GM21423 (cell line): ENCODE measurements around the gene CHID1.

Experiments used
- ATAC-seq: cut with Tn5 transposase; IDR thresholded peaks from one replicate; pipeline ENCODE4 v1.9.1; 2021; ENCODE audit warnings: mild to moderate bottlenecking, moderate library complexity; ENCODE audit not compliant: unreplicated experiment

The CHID1 gene

DNA sequence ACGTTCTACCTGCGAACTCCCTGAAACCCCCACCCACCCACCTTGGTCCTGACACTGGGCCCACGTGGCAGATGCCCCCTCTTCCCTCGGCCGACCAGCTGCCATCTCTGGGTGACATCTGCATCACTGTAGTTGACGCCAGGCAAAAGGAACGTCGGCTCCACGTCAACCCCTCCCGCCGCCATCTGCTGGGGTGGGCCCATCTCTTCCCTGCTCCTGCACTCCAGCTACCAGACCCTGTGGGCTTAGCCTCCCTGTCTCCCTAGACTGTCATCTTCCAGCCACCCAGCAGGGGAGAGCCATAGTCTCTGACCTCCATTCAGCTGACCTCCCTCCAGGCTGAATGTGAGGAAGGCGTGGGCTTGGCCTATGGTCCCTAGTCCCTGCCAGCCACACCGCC, 21.4 kb downstream of the CHID1 start:
- ATAC-seq: no peak

- no peak for ATAC-seq
Observed at GRCh38 chr11:888310-889212, 22.0 kb downstream of the CHID1 start.

DNA sequence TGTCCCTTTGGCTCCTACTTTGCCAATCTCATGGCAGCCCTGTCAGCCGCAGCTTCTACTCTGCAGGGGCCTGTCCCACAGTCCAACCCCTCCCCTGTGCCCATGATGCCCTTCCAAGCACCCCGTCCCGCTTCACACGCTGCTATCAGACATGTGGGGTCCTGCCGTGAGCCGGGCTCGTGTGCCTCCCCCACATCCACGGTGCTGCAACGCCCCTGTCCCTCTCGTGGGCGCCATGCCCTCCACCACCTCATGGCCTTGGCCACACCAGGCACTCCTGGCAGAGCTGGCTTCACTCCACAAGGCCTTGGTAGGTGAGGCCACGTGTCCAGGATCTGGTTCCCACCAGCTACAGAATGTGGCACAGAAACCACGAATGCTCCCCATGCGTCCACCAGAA, 23.0 kb downstream of the CHID1 start:
- ATAC-seq: no peak

DNA sequence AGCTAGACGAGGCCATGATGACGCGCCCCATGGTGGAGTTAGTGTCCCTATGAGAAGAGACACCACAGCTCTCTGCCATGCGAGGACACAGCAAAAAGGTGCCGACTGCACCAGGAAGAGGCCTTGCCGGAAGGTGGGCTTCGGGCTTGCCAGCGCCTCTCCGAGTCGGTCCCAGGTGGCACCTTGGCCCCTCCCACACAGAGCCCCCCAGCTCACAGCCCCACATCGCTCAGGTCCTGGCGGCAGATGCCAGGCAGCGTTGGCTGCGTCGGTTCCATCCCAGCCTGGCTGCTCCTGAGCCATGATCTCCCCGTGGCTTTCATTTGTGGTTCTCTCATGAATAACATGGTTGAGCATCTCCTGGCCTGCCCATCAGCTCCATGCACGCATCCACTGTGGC, 24.0 kb downstream of the CHID1 start:
- ATAC-seq: no peak

GRCh38 chr11:884578-885070, 26.0 kb downstream of the CHID1 start:
- ATAC-seq: no peak

DNA sequence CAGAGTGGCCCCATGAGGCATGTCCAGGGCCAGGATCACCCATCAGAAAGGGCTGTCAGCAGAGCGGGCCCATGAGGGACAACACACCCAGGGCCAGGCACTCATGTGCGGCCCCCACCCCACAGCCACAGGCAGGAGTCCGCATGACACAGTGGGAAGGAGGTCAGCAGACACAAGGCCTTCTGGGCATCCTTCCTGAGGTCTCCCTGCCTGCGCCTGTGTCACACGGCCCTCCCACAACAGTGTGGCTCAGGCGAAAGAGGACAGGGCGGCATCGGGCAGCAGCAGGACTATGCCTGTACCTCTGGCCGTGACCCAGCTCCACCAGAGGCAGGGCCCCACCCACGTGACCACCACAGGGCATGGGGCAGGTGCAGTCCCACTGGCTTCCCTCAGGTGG, 27.1 kb downstream of the CHID1 start:
- ATAC-seq: no peak

- ATAC-seq: no peak
Observed at GRCh38 chr11:882596-882995, 28.0 kb downstream of the CHID1 start.

GRCh38 chr11:880447-880846, 30.2 kb downstream of the CHID1 start:
- no peak for ATAC-seq

DNA sequence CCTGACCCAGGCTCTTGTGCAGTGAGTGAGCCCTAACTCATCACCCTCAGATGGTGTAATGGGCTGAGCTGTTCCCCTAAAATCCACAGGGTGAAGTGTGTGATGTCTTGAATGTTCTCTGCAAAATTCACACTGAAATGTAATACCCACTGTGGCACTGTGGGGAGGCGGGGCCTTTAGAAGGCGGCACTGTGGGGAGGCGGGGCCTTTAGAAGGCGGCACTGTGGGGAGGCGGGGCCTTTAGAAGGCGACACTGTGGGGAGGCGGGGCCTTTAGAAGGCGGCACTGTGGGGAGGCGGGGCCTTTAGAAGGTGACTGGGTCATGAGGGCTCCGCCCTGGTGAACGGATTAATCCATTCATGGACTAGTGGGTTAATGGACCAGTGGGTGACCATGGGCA, 33.0 kb downstream of the CHID1 start:
- no peak for ATAC-seq

- no peak for ATAC-seq
Observed at GRCh38 chr11:876545-876944, 34.1 kb downstream of the CHID1 start.

DNA sequence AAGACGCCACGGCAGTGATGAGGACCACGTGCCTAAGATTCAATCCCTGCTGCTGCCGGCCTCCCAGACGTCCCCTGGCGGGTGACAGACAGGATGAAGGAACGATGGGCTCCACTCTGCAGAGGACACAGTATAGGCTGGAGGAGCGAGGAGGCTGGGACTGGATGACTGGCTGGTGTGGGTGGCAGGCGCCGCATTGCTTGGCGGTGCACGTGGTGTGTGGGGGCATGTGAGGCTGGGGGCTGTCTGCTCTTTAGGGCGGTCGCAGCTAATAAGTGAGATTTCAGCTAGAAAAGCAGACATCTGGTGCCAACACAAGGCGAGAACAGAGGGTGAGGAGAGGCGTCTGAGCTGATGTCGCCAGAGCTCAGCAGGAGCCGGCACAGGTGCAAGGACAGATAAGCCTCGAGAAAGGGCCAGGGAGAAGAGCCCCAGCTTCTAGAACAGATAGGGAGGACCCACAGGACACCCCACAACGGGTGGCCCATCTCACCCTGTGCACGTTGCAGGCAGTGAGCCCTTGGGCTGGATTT, 34.8 kb downstream of the CHID1 start:
- ATAC-seq: no peak

GRCh38 chr11:875203-875602, 35.4 kb downstream of the CHID1 start:
- ATAC-seq: no peak

DNA sequence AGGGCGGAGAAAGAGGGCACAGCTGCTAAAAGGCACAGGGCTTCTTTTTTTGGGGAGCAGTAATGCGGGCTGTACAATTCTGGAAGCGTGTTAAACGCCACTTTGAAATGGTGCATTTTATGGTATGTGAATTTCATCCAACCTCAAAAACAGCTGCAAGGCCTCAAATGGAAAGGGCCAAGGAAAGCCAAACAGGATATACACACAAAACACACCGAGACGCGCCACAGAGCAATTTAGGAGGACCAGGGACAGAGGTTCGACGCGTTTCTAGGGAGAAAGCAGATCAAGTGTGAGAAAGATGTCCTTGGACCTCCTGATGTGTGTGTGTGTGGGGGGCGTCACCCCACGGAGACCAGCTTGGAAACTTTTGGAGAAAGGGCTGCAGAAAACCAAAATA, 36.9 kb downstream of the CHID1 start:
- ATAC-seq: no peak

DNA sequence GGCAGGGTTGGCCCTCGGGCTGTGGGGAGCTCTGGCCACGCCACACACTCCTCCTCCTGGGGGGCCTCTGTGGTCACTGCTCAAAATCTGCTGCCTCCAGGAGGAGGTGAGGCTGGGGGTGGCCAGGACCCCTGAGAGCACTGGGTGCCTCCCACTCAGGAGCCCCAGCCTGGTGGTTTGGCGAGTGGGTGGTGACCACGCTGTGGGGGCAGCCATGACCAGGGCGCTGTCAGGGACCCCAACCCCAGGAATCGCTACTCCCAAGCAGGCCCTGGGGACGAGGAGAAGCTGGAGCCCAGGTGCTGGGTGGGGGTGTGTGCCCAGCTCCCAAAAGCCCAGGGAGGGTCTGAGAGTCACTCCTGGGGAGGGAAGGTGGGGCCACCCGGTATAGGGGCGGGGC, 37.8 kb downstream of the CHID1 start:
- no peak for ATAC-seq

GRCh38 chr11:871472-871871, 39.1 kb downstream of the CHID1 start:
- ATAC-seq: no peak

GRCh38 chr11:870418-870817, 40.2 kb downstream of the CHID1 start:
- no peak for ATAC-seq

DNA sequence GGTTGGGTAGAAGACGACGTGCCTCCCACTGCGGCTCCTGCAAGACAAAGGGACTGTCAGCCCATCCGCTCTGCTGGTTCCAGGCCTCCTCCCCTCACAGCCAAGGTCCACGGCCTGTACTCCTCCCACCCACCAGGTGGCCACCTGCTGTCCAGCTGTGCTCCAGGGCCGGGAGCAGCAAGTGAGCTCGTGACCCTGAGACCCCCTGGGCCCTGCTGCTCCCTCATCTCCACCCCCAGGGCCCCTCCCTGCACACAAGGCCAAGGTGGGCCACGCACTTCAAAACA, 40.5 kb downstream of the CHID1 start:
- ATAC-seq: no peak

GRCh38 chr11:869399-870126, 41.0 kb downstream of the CHID1 start:
- no peak for ATAC-seq

- ATAC-seq: no peak
Observed at GRCh38 chr11:868802-869201, 41.8 kb downstream of the CHID1 start.

DNA sequence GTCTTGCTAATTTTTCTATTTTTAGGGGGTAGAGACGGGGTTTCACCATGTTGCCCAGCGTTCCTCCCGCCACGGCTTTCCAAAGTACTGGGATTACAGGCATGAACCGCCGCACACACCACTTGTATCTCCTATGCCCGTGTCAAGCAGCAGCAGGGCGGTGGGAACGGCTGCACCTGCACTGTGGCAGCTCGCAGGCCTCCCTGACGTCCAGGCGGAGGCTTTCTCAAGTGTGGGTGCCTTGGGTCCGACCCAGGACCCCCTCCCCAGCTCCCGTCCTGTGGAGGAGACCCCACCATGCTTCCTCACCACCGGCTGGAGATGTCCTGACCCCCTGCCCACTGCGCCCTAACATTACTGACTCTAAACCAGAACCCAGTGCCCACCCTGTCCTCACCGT, 42.2 kb downstream of the CHID1 start:
- ATAC-seq: no peak

DNA sequence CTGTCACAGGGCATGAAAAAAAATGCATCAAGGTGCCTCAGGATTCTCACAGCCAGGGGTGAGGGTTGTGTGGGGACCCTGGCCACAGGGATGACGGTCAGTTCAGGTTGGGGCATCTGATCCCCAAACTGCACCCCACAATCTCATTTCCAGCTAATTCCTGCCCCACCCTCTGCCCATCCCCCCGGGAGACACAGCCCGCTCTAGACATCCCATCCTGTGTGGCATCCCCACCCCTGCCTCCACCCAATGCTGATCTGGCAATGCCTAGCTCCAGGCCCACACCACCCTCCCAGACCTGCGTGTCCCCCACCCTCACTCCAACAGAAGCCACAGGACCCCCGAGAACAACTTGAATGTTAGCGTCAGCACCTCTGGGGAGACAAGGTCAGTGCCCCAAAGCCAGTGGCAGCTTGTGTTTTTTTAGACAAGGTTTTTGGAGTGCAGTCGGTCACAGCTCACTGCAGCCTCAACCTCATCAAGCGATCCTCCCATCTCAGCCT, 42.7 kb downstream of the CHID1 start:
- ATAC-seq: no peak

GRCh38 chr11:866481-866880, 44.1 kb downstream of the CHID1 start:
- ATAC-seq: no peak
